ENCODE measurements around the gene ANKRD65.
A peak's percentile ranks its signal among the peaks of the same experiment; 100 is the strongest.
"Not testable (repeated sequence)": the region's sequence is repeated elsewhere in the genome, so short reads cannot be mapped to it uniquely, and the experiment has no call there.

The ANKRD65 gene

GRCh38 chr1:1406821-1407635, 14.0 kb downstream of the ANKRD65 start, which contains the start of gene MRPL20:
Gene MRPL20 (minus strand): TSS chr1:1407293. CDS start chr1:1407217, 76 bp downstream.
- H3K27ac ChIP-seq = peak within 1 kb of the TSS; percentile 82
- TF ChIP-seq CTCF (conservative IDR thresholded peaks at IDR 0.05; ENCODE audit: low read depth) = no peak
- peak; percentile 89 for DNase-seq (ENCODE audit: low spot score)
- CTCF ChIA-PET = interaction anchor here (0.6 to 3.0 kb wide), 5 partner anchors 13 to 499 kb away, joined by 3 to 15 read pairs (median 3); partner anchors contain the start of gene ANKRD65
- POLR2A ChIA-PET (ENCODE audit: low non-redundant PET) = interaction anchor here (0.6 to 1.6 kb wide), 6 partner anchors 8 to 56 kb away, joined by 3 to 6 read pairs (median 4); partner anchors contain the start of gene CCNL2

- ChIA-PET POLR2A (ENCODE audit: low non-redundant PET) (interaction anchor here (0.5 to 1.6 kb wide), 3 partner anchors 23 to 56 kb away, joined by 4 to 6 read pairs (median 5); no protein-coding TSS in a partner anchor), CTCF (interaction anchor here (0.8 to 3.0 kb wide), 2 partner anchors 35 to 99 kb away, joined by 3 to 15 read pairs; no protein-coding TSS in a partner anchor)
- DNase-seq (ENCODE audit: low spot score) = no peak
- no peak for TF ChIP-seq CTCF (conservative IDR thresholded peaks at IDR 0.05; ENCODE audit: low read depth)
- peak overlapping the region; percentile 82 for H3K27ac ChIP-seq
Measured at GRCh38 chr1:1406101-1406820, 14.8 kb downstream of the ANKRD65 start.

GRCh38 chr1:1403653-1404052, 17.4 kb downstream of the ANKRD65 start:
- no peak for TF ChIP-seq CTCF (conservative IDR thresholded peaks at IDR 0.05; ENCODE audit: low read depth)
- no peak for DNase-seq (ENCODE audit: low spot score)
- ChIA-PET POLR2A (ENCODE audit: low non-redundant PET) (no interaction called here), CTCF (no interaction called here)
- peak overlapping the region; percentile 82 for H3K27ac ChIP-seq

- CTCF ChIA-PET = interaction anchor here (1.0 to 1.4 kb wide), 2 partner anchors 12 to 39 kb away, joined by 5 to 9 read pairs; no protein-coding TSS in a partner anchor
Measured at GRCh38 chr1:1402901-1403392, 18.1 kb downstream of the ANKRD65 start.

GRCh38 chr1:1402072-1402900, 18.8 kb downstream of the ANKRD65 start:
- ChIA-PET CTCF (interaction anchor here (1.0 to 1.4 kb wide), 2 partner anchors 13 to 39 kb away, joined by 5 to 9 read pairs; no protein-coding TSS in a partner anchor), POLR2A (ENCODE audit: low non-redundant PET) (interaction anchor here (0.7 kb wide), 1 partner anchor 38 kb away, joined by 3 read pairs; no protein-coding TSS in a partner anchor)
- peak; percentile 48 for TF ChIP-seq CTCF (conservative IDR thresholded peaks at IDR 0.05; ENCODE audit: low read depth)
- DNase-seq (ENCODE audit: low spot score) = no peak
- peak overlapping the region; percentile 82 for H3K27ac ChIP-seq

More at GRCh38 chr1:1402901-1403392, 18.1 kb downstream of the ANKRD65 start:
- POLR2A ChIA-PET (ENCODE audit: low non-redundant PET); DNase-seq (ENCODE audit: low spot score): not testable (repeated sequence)
- H3K27ac ChIP-seq = peak overlapping the region; percentile 82

GRCh38 chr1:1401457-1402010, 19.5 kb downstream of the ANKRD65 start:
- peak overlapping the region; percentile 82 for H3K27ac ChIP-seq
- DNase-seq (ENCODE audit: low spot score) = no peak
- no peak for TF ChIP-seq CTCF (conservative IDR thresholded peaks at IDR 0.05; ENCODE audit: low read depth)
- POLR2A ChIA-PET (ENCODE audit: low non-redundant PET) = no interaction called here
- CTCF ChIA-PET = interaction anchor here (1.4 kb wide), 1 partner anchor 40 kb away, joined by 9 read pairs; no protein-coding TSS in a partner anchor

Measured in RWPE1 (cell line).